K562 (cell line): ENCODE results near the gene RNF214. TPM values are rescaled to one million over a fixed set of nuclear protein-coding genes. Genes with fewer than 3 reads are reported as not detected.

Experiments used
- CREB3 ChIP-seq: fragments of 450-650 bp; conservative IDR thresholded peaks from 2 replicates; pipeline ENCODE4 v1.6.1; 2016; ENCODE audit warnings: missing genetic modification characterization, low read depth, mild to moderate bottlenecking, missing compliant biosample characterization, moderate library complexity
- CTCF ChIP-seq, 3 experiments: IDR thresholded peaks in 2 of 3; conservative IDR thresholded peaks in 1 of 3; 2 replicates each; pipeline ENCODE4 v1.5.1; 2011 to 2012; ENCODE audit warnings: low read length in 3 of 3, mild to moderate bottlenecking in 3 of 3, control low read depth in 2 of 3, improper control_type of control experiment in 1 of 3, inconsistent platforms in 1 of 3, low read depth in 1 of 3, mixed read lengths in 1 of 3, moderate library complexity in 1 of 3; ENCODE audit not compliant: insufficient read depth in 2 of 3
- DLX4 ChIP-seq: fragments of 250-450 bp; sonication (Bioruptor Pico); IDR thresholded peaks from 2 replicates; pipeline ENCODE4 v1.6.1; 2021; ENCODE audit warnings: mild to moderate bottlenecking
- FOSL1 ChIP-seq: fragments of 200-800 bp; sonication (Bioruptor generic); conservative IDR thresholded peaks from 2 replicates; pipeline ENCODE4 v1.6.1; 2016; ENCODE audit warnings: missing genetic modification characterization, missing compliant biosample characterization
- FOXM1 ChIP-seq, 2 experiments: fragments of 450-650 bp in 1 of 2; sonication (generic) in 1 of 2; formaldehyde crosslinking in 1 of 2; IDR thresholded peaks; 2 replicates each; pipeline versions ENCODE4 v1.6.1 to v1.9.0; 2017 to 2022; ENCODE audit warnings: low read depth in 2 of 2, mild to moderate bottlenecking in 2 of 2, missing genetic modification reagents in 1 of 2, moderate library complexity in 1 of 2
- ILK ChIP-seq: fragments of 450-650 bp; IDR thresholded peaks from 2 replicates; pipeline ENCODE4 v1.6.1; 2016; ENCODE audit warnings: missing genetic modification characterization, low read depth, mild to moderate bottlenecking, missing compliant biosample characterization, moderate library complexity, borderline replicate concordance
- JUN ChIP-seq, 2 experiments: sonication (generic) in 1 of 2; formaldehyde crosslinking in 1 of 2; IDR thresholded peaks; 2 replicates each; pipeline versions ENCODE4 v1.6.1 to v1.8.0; 2012 to 2022; ENCODE audit warnings: borderline replicate concordance in 2 of 2, mild to moderate bottlenecking in 2 of 2, improper control_type of control experiment in 1 of 2, low read depth in 1 of 2, low read length in 1 of 2, missing genetic modification reagents in 1 of 2
- NFYB ChIP-seq: IDR thresholded peaks from 2 replicates; pipeline ENCODE4 v1.6.1; 2011; ENCODE audit warnings: mild to moderate bottlenecking, moderate library complexity; ENCODE audit not compliant: insufficient read length; ENCODE audit errors: extremely low read depth
- RB1 ChIP-seq: fragments of 450-650 bp; IDR thresholded peaks from 2 replicates; pipeline ENCODE4 v1.6.1; 2017; ENCODE audit warnings: low read depth, mild to moderate bottlenecking
- SREBF2 ChIP-seq: sonication (generic); formaldehyde crosslinking; IDR thresholded peaks from 2 replicates; pipeline ENCODE4 v1.4.0; 2020; ENCODE audit warnings: mild to moderate bottlenecking, missing genetic modification reagents
- THRB ChIP-seq: fragments of 450-650 bp; formaldehyde crosslinking; conservative IDR thresholded peaks from 2 replicates; pipeline ENCODE4 v1.4.0; 2022; ENCODE audit warnings: mild to moderate bottlenecking, missing genetic modification characterization
- TRIM25 ChIP-seq: fragments of 450-650 bp; IDR thresholded peaks from 2 replicates; pipeline ENCODE4 v1.7.0; 2016; ENCODE audit warnings: borderline replicate concordance
- TRIM28 ChIP-seq: fragments of 450-650 bp; IDR thresholded peaks from 2 replicates; pipeline ENCODE4 v1.6.1; 2017
- ZNF280B ChIP-seq: fragments of 250-450 bp; sonication (Bioruptor Pico); IDR thresholded peaks from 2 replicates; pipeline ENCODE4 v1.5.1; 2021; ENCODE audit warnings: mild to moderate bottlenecking
- ZNF3 ChIP-seq: fragments of 250-450 bp; sonication (Bioruptor Pico); IDR thresholded peaks from 2 replicates; pipeline ENCODE4 v1.5.0; 2021; ENCODE audit warnings: mild to moderate bottlenecking, moderate library complexity
- ZNF436 ChIP-seq: fragments of 250-450, 450-650 bp; sonication (Bioruptor Pico); formaldehyde crosslinking; IDR thresholded peaks from 2 replicates; pipeline ENCODE4 v1.7.0; 2020; ENCODE audit warnings: mild to moderate bottlenecking
- ZNF444 ChIP-seq: fragments of 250-450 bp; sonication (Bioruptor Pico); IDR thresholded peaks from 2 replicates; pipeline ENCODE4 v1.4.0; 2020; ENCODE audit warnings: mild to moderate bottlenecking, moderate library complexity
- ZNF696 ChIP-seq: fragments of 250-450 bp; sonication (Bioruptor Pico); conservative IDR thresholded peaks from 2 replicates; pipeline ENCODE4 v1.4.0; 2020; ENCODE audit warnings: mild to moderate bottlenecking, moderate library complexity
- polyA plus RNA-seq, 8 experiments: library from polyadenylated mRNA; depleted of rRNA in 4 of 8; stranded (reverse) in 5 of 8; unstranded in 3 of 8; fragments of >200 nt; fragmentation: Nextera tagmentation in 2 of 8; fragmentation: Illumina TruSeq in 1 of 8; extraction: Ambion mirVana in 2 of 8; extraction: Trizol in 1 of 8; gene quantifications; 2 replicates each; pipeline versions ENCODE4 v1.2.1 to v1.2.3, GENCODE V29; 2011 to 2014; ENCODE audit warnings: inconsistent platforms in 1 of 8, missing spikeins in 1 of 8
- total RNA-seq, 7 experiments: library from RNA; depleted of rRNA in 6 of 7; stranded (reverse); fragments of >200 nt in 6 of 7; fragmentation: Illumina TruSeq in 2 of 7; extraction: Trizol in 2 of 7; gene quantifications; 2 replicates each; pipeline versions ENCODE4 v1.2.1 to v1.2.3, GENCODE V29; 2011 to 2021; ENCODE audit warnings: low replicate concordance in 1 of 7

The RNF214 gene
- total and polyA plus RNA-seq, 9 of the 15 experiments (the other 6 are each of a cell fraction or from before 2014, with no cell fraction given): 6.6 to 24.8 (median 11.9) TPM

GRCh38 chr11:117327567-117328374 is 95.3 kb downstream of the RNF214 start, which contains the start of gene CEP164 (continued):
- no peak for TF ChIP-seq ZNF436 (CRISPR knock-in tag)
- no peak for TF ChIP-seq DLX4 (CRISPR knock-in tag)
- no peak for TF ChIP-seq TRIM25
- TF ChIP-seq ZNF696 (CRISPR knock-in tag): no peak
- TF ChIP-seq TRIM28: no peak
- TF ChIP-seq FOSL1 (tag): 0 out of 2 replicates have a peak, but pooled peaks have one; percentile 26
- peak; percentile 83 for TF ChIP-seq FOXM1 (IDR thresholded peaks at IDR 0.05; ENCODE audit: low read depth)
- TF ChIP-seq FOXM1 (CRISPR knock-in tag; IDR thresholded peaks at IDR 0.05; ENCODE audit: low read depth): no peak
- no peak for TF ChIP-seq ILK (tag)
- peak; percentile 95 for TF ChIP-seq NFYB
- no peak for TF ChIP-seq THRB (CRISPR knock-in tag)
- 0 out of 2 replicates have a peak, but pooled peaks have one; percentile 39 for TF ChIP-seq RB1
- TF ChIP-seq JUN (IDR thresholded peaks at IDR 0.05; ENCODE audit: borderline replicate concordance, low read depth, low read length): no peak
- TF ChIP-seq JUN (CRISPR knock-in tag; IDR thresholded peaks at IDR 0.05; ENCODE audit: borderline replicate concordance): no peak
- TF ChIP-seq CREB3 (tag): no peak
- no peak for TF ChIP-seq SREBF2
- TF ChIP-seq ZNF280B: no peak
- no peak for TF ChIP-seq ZNF3 (CRISPR knock-in tag)
- TF ChIP-seq ZNF444 (CRISPR knock-in tag): no peak
- no peak for TF ChIP-seq CTCF (IDR thresholded peaks at IDR 0.05 in 2 of 3, conservative IDR thresholded peaks at IDR 0.05 in 1 of 3; ENCODE audit: insufficient read depth in 2 of 3, low read depth in 1 of 3, low read length in 3 of 3)
